Measurements from ENCODE around the gene MAGI2.
"Not testable (repeated sequence)": the region's sequence is repeated elsewhere in the genome, so short reads cannot be mapped to it uniquely, and the experiment has no call there.

MAGI2 gene

GRCh38 chr7:79442766-79443165 lies 10.7 kb downstream of the MAGI2 start:
- not testable (repeated sequence) for DNase-seq

- no peak for DNase-seq
These were observed 17.1 kb downstream of the MAGI2 start for GRCh38 chr7:79436378-79436777.

GRCh38 chr7:79434867-79435266 lies 18.6 kb downstream of the MAGI2 start:
- DNase-seq, result no peak

- DNase-seq, result no peak
These were observed 19.4 kb downstream of the MAGI2 start for GRCh38 chr7:79434098-79434497.

GRCh38 chr7:79430391-79430790 lies 23.1 kb downstream of the MAGI2 start:
- DNase-seq, result no peak

- no peak for DNase-seq
These were observed 27.8 kb downstream of the MAGI2 start for GRCh38 chr7:79425665-79426064.

GRCh38 chr7:79421751-79422150 lies 31.7 kb downstream of the MAGI2 start:
- no peak for DNase-seq

GRCh38 chr7:79420464-79420863 lies 33.0 kb downstream of the MAGI2 start:
- no peak for DNase-seq

GRCh38 chr7:79414910-79415309 lies 38.6 kb downstream of the MAGI2 start:
- no peak for DNase-seq

- no peak for DNase-seq
These were observed 40.6 kb downstream of the MAGI2 start for GRCh38 chr7:79412915-79413314.

- DNase-seq, result no peak
These were observed 41.0 kb downstream of the MAGI2 start for GRCh38 chr7:79412438-79412837.

GRCh38 chr7:79410345-79410744 lies 43.1 kb downstream of the MAGI2 start:
- no peak for DNase-seq

GRCh38 chr7:79407351-79407750 lies 46.1 kb downstream of the MAGI2 start:
- no peak for DNase-seq

- no peak for DNase-seq
These were observed 47.1 kb downstream of the MAGI2 start for GRCh38 chr7:79406371-79406770.

- DNase-seq, result no peak
These were observed 48.1 kb downstream of the MAGI2 start for GRCh38 chr7:79405368-79405767.

- DNase-seq, result no peak
These were observed 49.6 kb downstream of the MAGI2 start for GRCh38 chr7:79403879-79404278.

GRCh38 chr7:79403451-79403850 lies 50.0 kb downstream of the MAGI2 start:
- DNase-seq, result no peak

GRCh38 chr7:79401254-79401653 lies 52.2 kb downstream of the MAGI2 start:
- no peak for DNase-seq

GRCh38 chr7:79400222-79400621 lies 53.2 kb downstream of the MAGI2 start:
- no peak for DNase-seq

- DNase-seq, result no peak
These were observed 55.2 kb downstream of the MAGI2 start for GRCh38 chr7:79398138-79398749.

GRCh38 chr7:79386688-79387422 lies 66.6 kb downstream of the MAGI2 start:
- DNase-seq, result no peak

GRCh38 chr7:79381921-79382320 lies 71.5 kb downstream of the MAGI2 start:
- no peak for DNase-seq

GRCh38 chr7:79377097-79377496 lies 76.4 kb downstream of the MAGI2 start:
- no peak for DNase-seq

- DNase-seq, result no peak
These were observed 77.0 kb downstream of the MAGI2 start for GRCh38 chr7:79376299-79377025.
